HCT116 (cell line): ENCODE data around the gene FAM171A1. TPM values are rescaled to one million over a fixed set of nuclear protein-coding genes. Genes with fewer than 3 reads are reported as not detected.

Source experiments
- ATAC-seq: fragments of 200-7000 bp; cut with Tn5 transposase; 2 replicates; pipeline ENCODE4 v1.9.1; 2020; ENCODE audit warnings: mild to moderate bottlenecking, moderate library complexity
- BruUV-seq: library from RNA; stranded (reverse); fragments of 400-500 nt; replicated peaks from 2 replicates; lab custom pipeline; 2021; lab: Mats Ljungman, UMichigan
- CTCF ChIA-PET: fragments of 300-600 bp; sonication (Branson Sonifier 250); formaldehyde crosslinking; loops from one replicate; lab custom pipeline; 2021; ENCODE audit warnings: antibody characterized with exemption; lab: Charles Lee
- POLR2A ChIA-PET: fragments of 300-600, 350-600 bp; sonication (Branson Sonifier 250); formaldehyde crosslinking; loops from one replicate; lab custom pipeline; 2021; ENCODE audit warnings: antibody characterized with exemption; lab: Charles Lee
- RAD21 ChIA-PET, 2 experiments: fragments of 300-600 bp; sonication (Branson Sonifier 250); formaldehyde crosslinking; loops; one replicate each; lab custom pipeline; 2023; ENCODE audit warnings: low total read pairs in 2 of 2; ENCODE audit not compliant: uncharacterized antibody in 2 of 2, unreplicated experiment in 2 of 2, low non-redundant PET in 1 of 2; lab: Charles Lee
- DNase-seq: peaks from one replicate; pipeline ENCODE4 v3.0.0-alpha.2; 2010; ENCODE audit warnings: low read depth, low spot score
- H2AFZ ChIP-seq: fragments of 200-600 bp; shearing (Covaris generic), sonication (generic); 2 replicates; pipeline ENCODE4 v1.6.1; 2017; ENCODE audit warnings: low read depth, mixed run types, mixed read lengths, antibody characterized with exemption, low read length; ENCODE audit not compliant: poor library complexity, severe bottlenecking
- H3K27ac ChIP-seq: 2 replicates; pipeline ENCODE4 v1.5.1; 2012; ENCODE audit warnings: low read depth, low read length
- H3K27me3 ChIP-seq: fragments of 200-600 bp; sonication (generic); 2 replicates; pipeline ENCODE4 v1.6.1; 2016; ENCODE audit warnings: mixed run types, low read length, mixed read lengths; ENCODE audit not compliant: insufficient read depth
- H3K36me3 ChIP-seq, 2 experiments: fragments of 200-500 bp in 1 of 2; fragments of 200-600 bp in 1 of 2; sonication (Bioruptor generic) in 1 of 2; sonication (generic) in 1 of 2; 2 replicates each; pipeline versions ENCODE4 v1.5.1 to v1.6.1; 2014 to 2016; ENCODE audit warnings: low read length in 2 of 2, inconsistent platforms in 1 of 2, mixed read lengths in 1 of 2, mixed run types in 1 of 2; ENCODE audit not compliant: insufficient read depth in 2 of 2, control insufficient read depth in 1 of 2
- H3K4me1 ChIP-seq, 2 experiments: fragments of 200-600 bp in 1 of 2; sonication (generic) in 1 of 2; 2 replicates each; pipeline versions ENCODE4 v1.5.1 to v1.6.1; 2012 to 2017; ENCODE audit warnings: low read length in 2 of 2, inconsistent platforms in 1 of 2, mild to moderate bottlenecking in 1 of 2, mixed read lengths in 1 of 2, mixed run types in 1 of 2, moderate library complexity in 1 of 2; ENCODE audit not compliant: insufficient read depth in 2 of 2, control insufficient read depth in 1 of 2
- H3K4me2 ChIP-seq: fragments of 200-600 bp; sonication (generic); 2 replicates; pipeline ENCODE4 v1.6.1; 2017; ENCODE audit warnings: mixed run types, low read length, mixed read lengths
- H3K4me3 ChIP-seq, 2 experiments: fragments of 200-600 bp in 1 of 2; sonication (generic) in 1 of 2; replicated peaks in 1 of 2; 2 replicates each; pipeline ENCODE4 v1.5.1; 2011 to 2016; ENCODE audit warnings: low read length in 2 of 2, control low read depth in 1 of 2, low read depth in 1 of 2, mild to moderate bottlenecking in 1 of 2, mixed read lengths in 1 of 2, mixed run types in 1 of 2
- H3K79me2 ChIP-seq: fragments of 200-600 bp; sonication (generic); 2 replicates; pipeline ENCODE4 v1.6.1; 2017; ENCODE audit warnings: mild to moderate bottlenecking, mixed run types, low read length, moderate library complexity, mixed read lengths; ENCODE audit not compliant: insufficient read depth
- H3K9ac ChIP-seq: fragments of 200-600 bp; sonication (generic); 2 replicates; pipeline ENCODE4 v1.6.1; 2016; ENCODE audit warnings: low read length, mixed read lengths
- H3K9me2 ChIP-seq: fragments of 200-600 bp; sonication (generic), shearing (Covaris generic); 2 replicates; pipeline ENCODE4 v1.6.1; 2017; ENCODE audit warnings: mixed run types, mild to moderate bottlenecking, moderate library complexity; ENCODE audit not compliant: insufficient read depth
- H3K9me3 ChIP-seq, 2 experiments: fragments of 200-500 bp in 1 of 2; fragments of 200-600 bp in 1 of 2; sonication (Bioruptor generic) in 1 of 2; sonication (generic) in 1 of 2; 2 replicates each; pipeline ENCODE4 v1.6.1; 2014 to 2017; ENCODE audit warnings: low read length in 2 of 2, mixed read lengths in 2 of 2, inconsistent platforms in 1 of 2, low read depth in 1 of 2, mild to moderate bottlenecking in 1 of 2, mixed run types in 1 of 2, moderate library complexity in 1 of 2; ENCODE audit not compliant: control insufficient read depth in 1 of 2, insufficient read depth in 1 of 2
- H4K20me1 ChIP-seq: fragments of 200-600 bp; sonication (generic), shearing (Covaris generic); 2 replicates; pipeline ENCODE4 v1.6.1; 2017; ENCODE audit warnings: mixed run types, mild to moderate bottlenecking, moderate library complexity; ENCODE audit not compliant: insufficient read depth
- CBX3 ChIP-seq: IDR thresholded peaks from 2 replicates; pipeline ENCODE4 v1.6.1; 2012; ENCODE audit warnings: low read depth
- CEBPB ChIP-seq: IDR thresholded peaks from 2 replicates; pipeline ENCODE4 v1.6.1; 2012; ENCODE audit warnings: low read depth
- RAD21 ChIP-seq: IDR thresholded peaks from 2 replicates; pipeline ENCODE4 v1.6.1; 2012; ENCODE audit warnings: low read depth, mild to moderate bottlenecking
- SIN3A ChIP-seq: IDR thresholded peaks from 2 replicates; pipeline ENCODE4 v1.6.1; 2012; ENCODE audit warnings: low read depth
- TCF7L2 ChIP-seq: IDR thresholded peaks from 2 replicates; pipeline ENCODE4 v1.7.0; 2011; ENCODE audit warnings: borderline replicate concordance, inconsistent platforms; ENCODE audit not compliant: insufficient read depth, insufficient read length; ENCODE audit errors: extremely low read depth
- ZFX ChIP-seq: fragments of 450-650 bp; IDR thresholded peaks from 2 replicates; pipeline ENCODE4 v1.6.1; 2017
- intact Hi-C: fragments of 100-400 bp; cut with micrococcal nuclease; formaldehyde crosslinking; loops from 2 replicates; pipeline ENCODE4 v1.10.0; 2022
- total RNA-seq: library from RNA; stranded (reverse); gene quantifications from one replicate; pipeline ENCODE4 v1.2.1, GENCODE V29; 2021; ENCODE audit not compliant: unreplicated experiment
- TF ChIP-seq, protein P1 (sequence below): IDR thresholded peaks from 2 replicates; pipeline ENCODE4 v1.6.1; 2012
- TF ChIP-seq, protein P2 (sequence below): IDR thresholded peaks from 2 replicates; pipeline ENCODE4 v1.6.1; 2012
- TF ChIP-seq, protein P3 (sequence below), 3 experiments: fragments of 200-600 bp in 1 of 3; sonication (generic) in 1 of 3; IDR thresholded peaks in 2 of 3; conservative IDR thresholded peaks in 1 of 3; 2 replicates each; pipeline ENCODE4 v1.5.1; 2012 to 2017; ENCODE audit warnings: low read depth in 2 of 3, low read length in 2 of 3, antibody characterized with exemption in 1 of 3, borderline replicate concordance in 1 of 3, control low read depth in 1 of 3, mild to moderate bottlenecking in 1 of 3, mixed read lengths in 1 of 3, mixed run types in 1 of 3, moderate library complexity in 1 of 3; ENCODE audit not compliant: insufficient read depth in 1 of 3

FAM171A1 gene
- total RNA-seq, 1 experiment from 2014 or later: 32.5 TPM

DNA sequence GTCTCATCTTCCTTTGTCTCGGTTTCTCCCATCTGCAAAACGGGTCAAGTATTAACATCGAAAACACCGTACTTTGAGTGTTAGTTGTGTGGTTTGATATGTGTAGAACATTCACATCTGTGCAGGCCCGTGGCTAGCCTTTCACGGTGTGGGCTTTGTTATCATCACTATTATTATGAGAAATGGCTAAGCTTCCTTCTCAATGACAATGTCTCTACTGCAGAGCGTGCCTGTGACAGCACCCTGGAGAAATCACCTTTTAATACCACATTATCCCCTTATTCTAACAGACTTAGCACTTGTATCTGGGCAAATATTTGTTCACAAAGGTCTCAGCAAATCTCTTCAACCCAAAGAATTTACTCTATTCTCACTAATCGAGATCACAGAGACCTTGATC lies 55.8 kb downstream of the FAM171A1 start:
- no TSS peak for BruUV-seq
- intact Hi-C loops: no loop called here
- Histone ChIP-seq H3K79me2 (peaks cover 12% of the 10 kb centered on the region), H4K20me1 (no peaks in the 10 kb centered on the region), H3K27ac (no peak overlapping the region), H3K4me3 (no peak overlapping the region), H3K9me3 (no peaks in the 10 kb centered on the region), H2AFZ (no peak overlapping the region), H3K9ac (no peak overlapping the region), H3K9me2 (no peaks in the 10 kb centered on the region), H3K36me3 (no peaks in the 10 kb centered on the region), H3K27me3 (no peaks in the 10 kb centered on the region), H3K4me1 (no peaks in the 10 kb centered on the region), H3K4me2 (no peak overlapping the region)
- ATAC-seq: no peak
- ChIA-PET RAD21 (no interaction called here), POLR2A (no interaction called here), CTCF (no interaction called here)
- DNase-seq: no peak
- TF ChIP-seq CBX3 (no peak), SIN3A (no peak), TCF7L2 (no peak), RAD21 (no peak), ZFX (no peak), CEBPB (no peak)
- TF ChIP-seq, protein P1, sequence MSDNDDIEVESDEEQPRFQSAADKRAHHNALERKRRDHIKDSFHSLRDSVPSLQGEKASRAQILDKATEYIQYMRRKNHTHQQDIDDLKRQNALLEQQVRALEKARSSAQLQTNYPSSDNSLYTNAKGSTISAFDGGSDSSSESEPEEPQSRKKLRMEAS: no peak
- TF ChIP-seq, protein P2, sequence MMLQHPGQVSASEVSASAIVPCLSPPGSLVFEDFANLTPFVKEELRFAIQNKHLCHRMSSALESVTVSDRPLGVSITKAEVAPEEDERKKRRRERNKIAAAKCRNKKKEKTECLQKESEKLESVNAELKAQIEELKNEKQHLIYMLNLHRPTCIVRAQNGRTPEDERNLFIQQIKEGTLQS: no peak
- TF ChIP-seq, protein P3, sequence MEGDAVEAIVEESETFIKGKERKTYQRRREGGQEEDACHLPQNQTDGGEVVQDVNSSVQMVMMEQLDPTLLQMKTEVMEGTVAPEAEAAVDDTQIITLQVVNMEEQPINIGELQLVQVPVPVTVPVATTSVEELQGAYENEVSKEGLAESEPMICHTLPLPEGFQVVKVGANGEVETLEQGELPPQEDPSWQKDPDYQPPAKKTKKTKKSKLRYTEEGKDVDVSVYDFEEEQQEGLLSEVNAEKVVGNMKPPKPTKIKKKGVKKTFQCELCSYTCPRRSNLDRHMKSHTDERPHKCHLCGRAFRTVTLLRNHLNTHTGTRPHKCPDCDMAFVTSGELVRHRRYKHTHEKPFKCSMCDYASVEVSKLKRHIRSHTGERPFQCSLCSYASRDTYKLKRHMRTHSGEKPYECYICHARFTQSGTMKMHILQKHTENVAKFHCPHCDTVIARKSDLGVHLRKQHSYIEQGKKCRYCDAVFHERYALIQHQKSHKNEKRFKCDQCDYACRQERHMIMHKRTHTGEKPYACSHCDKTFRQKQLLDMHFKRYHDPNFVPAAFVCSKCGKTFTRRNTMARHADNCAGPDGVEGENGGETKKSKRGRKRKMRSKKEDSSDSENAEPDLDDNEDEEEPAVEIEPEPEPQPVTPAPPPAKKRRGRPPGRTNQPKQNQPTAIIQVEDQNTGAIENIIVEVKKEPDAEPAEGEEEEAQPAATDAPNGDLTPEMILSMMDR (IDR thresholded peaks at IDR 0.05 in 2 of 3, conservative IDR thresholded peaks at IDR 0.05 in 1 of 3; ENCODE audit: borderline replicate concordance in 1 of 3, insufficient read depth in 1 of 3, low read depth in 2 of 3, low read length in 2 of 3): no peak
